ENCODE results near the gene NOX4. TPM values are rescaled to one million over a fixed set of nuclear protein-coding genes. Genes with fewer than 3 reads are reported as not detected.

NOX4 gene
- polyA plus RNA-seq, 3 donors: not detected

- peaks cover 0 to 6% of the 10 kb centered on the region in 2 donors for H3K9me3 ChIP-seq (replicated peaks in 1 of 2; ENCODE audit: control insufficient read depth in 1 of 2, insufficient read depth in 1 of 2, low read length in 2 of 2)
- H3K27me3 ChIP-seq (ENCODE audit: control insufficient read depth in 2 of 2, insufficient read depth in 2 of 2, low read length in 2 of 2): no peaks in the 10 kb centered on the region
- H3K4me1 ChIP-seq (ENCODE audit: control insufficient read depth in 1 of 2, insufficient read depth in 2 of 2, low read length in 2 of 2): no peaks in the 10 kb centered on the region
- H3K4me3 ChIP-seq (replicated peaks in 1 of 3; ENCODE audit: low read depth in 2 of 3, low read length in 3 of 3): no peak overlapping the region
- intact Hi-C loops (cut with micrococcal nuclease): no loop called here
- no peak for TF ChIP-seq CTCF (IDR thresholded peaks at IDR 0.05)
- no peak overlapping the region for H3K27ac ChIP-seq (ENCODE audit: low read depth in 1 of 2, low read length in 2 of 2)
- H3K9ac ChIP-seq (ENCODE audit: insufficient read depth, low read length, poor library complexity, severe bottlenecking): no peak overlapping the region
- H2AFZ ChIP-seq (ENCODE audit: insufficient read depth, low read depth, low read length, poor library complexity, severe bottlenecking): no peak overlapping the region
- H3K79me2 ChIP-seq (ENCODE audit: insufficient read depth, low read length): no peaks in the 10 kb centered on the region
- H4K20me1 ChIP-seq (ENCODE audit: insufficient read depth, low read length): no peaks in the 10 kb centered on the region
- H3K4me3 Mint-ChIP-seq: no peak overlapping the region
- H3K27me3 Mint-ChIP-seq (ENCODE audit: low read depth in 3 of 3): no peaks in the 10 kb centered on the region
- no CpG with 5 or more reads among the region's 3 CpGs for WGBS (ENCODE audit: insufficient coverage)
- peaks cover 0 to 7% (median 0%) of the 10 kb centered on the region in 7 donors for H3K9me3 Mint-ChIP-seq
- no peak overlapping the region for H3K27ac Mint-ChIP-seq
- no peaks in the 10 kb centered on the region for H3K36me3 ChIP-seq (replicated peaks in 1 of 2; ENCODE audit: control insufficient read depth in 1 of 2, insufficient read depth in 2 of 2, low read length in 2 of 2)
- no peak for DNase-seq
- H3K36me3 Mint-ChIP-seq: no peaks in the 10 kb centered on the region
- no peak overlapping the region for H3K4me2 ChIP-seq (replicated peaks; ENCODE audit: extremely low read depth, low read length, poor library complexity, severe bottlenecking)
- H3K4me1 Mint-ChIP-seq: no peaks in the 10 kb centered on the region
These were observed 38.4 kb downstream of the NOX4 start for GRCh38 chr11:89452780-89453179.

- Mint-ChIP-seq H3K4me3 (no peak overlapping the region), H3K27ac (no peak overlapping the region), H3K9me3 (no peaks in the 10 kb centered on the region), H3K4me1 (no peaks in the 10 kb centered on the region), H3K36me3 (no peaks in the 10 kb centered on the region), H3K27me3 (ENCODE audit: low read depth in 3 of 3) (no peaks in the 10 kb centered on the region)
- Histone ChIP-seq H3K4me2 (replicated peaks; ENCODE audit: extremely low read depth, low read length, poor library complexity, severe bottlenecking) (no peak overlapping the region), H3K4me1 (ENCODE audit: control insufficient read depth in 1 of 2, insufficient read depth in 2 of 2, low read length in 2 of 2) (no peaks in the 10 kb centered on the region), H3K9me3 (replicated peaks in 1 of 2; ENCODE audit: control insufficient read depth in 1 of 2, insufficient read depth in 1 of 2, low read length in 2 of 2) (no peaks in the 10 kb centered on the region), H3K36me3 (replicated peaks in 1 of 2; ENCODE audit: control insufficient read depth in 1 of 2, insufficient read depth in 2 of 2, low read length in 2 of 2) (no peaks in the 10 kb centered on the region), H3K4me3 (replicated peaks in 1 of 3; ENCODE audit: low read depth in 2 of 3, low read length in 3 of 3) (no peak overlapping the region), H3K79me2 (ENCODE audit: insufficient read depth, low read length) (no peaks in the 10 kb centered on the region), H3K27me3 (ENCODE audit: control insufficient read depth in 2 of 2, insufficient read depth in 2 of 2, low read length in 2 of 2) (no peaks in the 10 kb centered on the region), H3K9ac (ENCODE audit: insufficient read depth, low read length, poor library complexity, severe bottlenecking) (no peak overlapping the region), H2AFZ (ENCODE audit: insufficient read depth, low read depth, low read length, poor library complexity, severe bottlenecking) (no peak overlapping the region), H4K20me1 (ENCODE audit: insufficient read depth, low read length) (no peaks in the 10 kb centered on the region), H3K27ac (ENCODE audit: low read depth in 1 of 2, low read length in 2 of 2) (no peak overlapping the region)
- no peak for DNase-seq
- no peak for TF ChIP-seq CTCF (IDR thresholded peaks at IDR 0.05)
- intact Hi-C loops (cut with micrococcal nuclease): no loop called here
These were observed 43.3 kb downstream of the NOX4 start for GRCh38 chr11:89447845-89448244.

All from CD14-positive monocyte (primary cell).